GM19043 (cell line): Measurements from ENCODE around the gene PUS3.
A peak's percentile ranks its signal among the peaks of the same experiment; 100 is the strongest.

Experiments used
- ATAC-seq: cut with Tn5 transposase; IDR thresholded peaks from one replicate; pipeline ENCODE4 v1.9.1; 2021; ENCODE audit warnings: low read depth; ENCODE audit not compliant: unreplicated experiment

The PUS3 gene

GRCh38 chr11:125902927-125903710 is at the start of gene PUS3:
Gene PUS3 (minus strand): TSS chr11:125903206. CDS start chr11:125896284, 6,922 bp downstream.
- peak; percentile 99 for ATAC-seq

- ATAC-seq = no peak
These were observed 49.6 kb upstream of the PUS3 start for GRCh38 chr11:125952559-125952958.

GRCh38 chr11:125951731-125952130 is 48.7 kb upstream of the PUS3 start:
- ATAC-seq = no peak

GRCh38 chr11:125950696-125951651 is 48.0 kb upstream of the PUS3 start:
- ATAC-seq = no peak

- no peak for ATAC-seq
These were observed 47.1 kb upstream of the PUS3 start for GRCh38 chr11:125950178-125950490.

GRCh38 chr11:125949271-125950177 is 46.5 kb upstream of the PUS3 start:
- ATAC-seq = no peak

- ATAC-seq = no peak
These were observed 45.5 kb upstream of the PUS3 start for GRCh38 chr11:125948278-125949051.

GRCh38 chr11:125947419-125948277 is 44.6 kb upstream of the PUS3 start:
- ATAC-seq = no peak

GRCh38 chr11:125946712-125947418 is 43.9 kb upstream of the PUS3 start:
- ATAC-seq = no peak

GRCh38 chr11:125945797-125946520 is 43.0 kb upstream of the PUS3 start, which contains the start of gene VSIG10L2:
Gene VSIG10L2 (plus strand): TSS chr11:125946044. CDS start chr11:125946056, 12 bp downstream.
- ATAC-seq = no peak

- ATAC-seq = no peak
These were observed 42.2 kb upstream of the PUS3 start for GRCh38 chr11:125945011-125945796.

- no peak for ATAC-seq
These were observed 41.5 kb upstream of the PUS3 start for GRCh38 chr11:125944350-125945010.

GRCh38 chr11:125943661-125944349 is 40.8 kb upstream of the PUS3 start:
- no peak for ATAC-seq

- no peak for ATAC-seq
These were observed 39.9 kb upstream of the PUS3 start for GRCh38 chr11:125942771-125943428.
